Measurements from ENCODE around the gene TMED10. TPM values are rescaled to one million over a fixed set of nuclear protein-coding genes. Genes with fewer than 3 reads are reported as not detected.
A peak's percentile ranks its signal among the peaks of the same experiment; 100 is the strongest.

Gene TMED10
- total RNA-seq, 1 experiment from 2014 or later, result 709 TPM

DNA sequence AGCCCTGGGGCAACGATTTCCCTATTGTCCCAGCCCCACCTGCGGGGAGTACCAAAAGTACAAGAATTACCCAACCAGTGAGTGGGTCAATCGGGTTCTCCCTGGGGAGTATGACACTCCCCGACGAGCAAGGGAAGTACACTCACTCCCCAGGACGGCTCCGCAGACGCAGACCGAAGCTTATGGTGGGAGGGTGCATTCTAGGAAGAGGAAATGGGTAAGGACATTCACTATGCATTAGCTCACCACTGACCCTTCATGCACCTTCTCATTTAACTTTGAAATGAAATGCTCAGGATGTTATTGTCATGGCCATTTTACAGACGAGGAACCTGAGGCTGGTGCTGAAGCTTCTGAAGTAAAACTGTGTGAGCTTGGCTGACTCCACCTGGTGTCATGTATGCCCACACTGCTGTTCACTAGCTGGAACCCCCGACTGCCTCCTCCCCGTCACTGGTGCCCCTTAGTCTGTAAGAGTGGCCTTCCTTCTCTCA lies 45.8 kb upstream of the TMED10 start:
- H2AFZ ChIP-seq, result peak overlapping the region; percentile 49; the same call in 1 of the 2 replicates
- CTCF ChIA-PET, result interaction anchor here (0.6 to 0.9 kb wide), 2 partner anchors 33 to 41 kb away, joined by 4 to 5 read pairs; no protein-coding TSS in a partner anchor
- peak overlapping the region; percentile 50 for H3K27ac ChIP-seq
- H3F3A ChIP-seq (ENCODE audit: insufficient read depth, low read depth), result peaks cover 25% of the 10 kb centered on the region
- DNase-seq, result peak; percentile 66 to 81
- TF ChIP-seq, protein P1, sequence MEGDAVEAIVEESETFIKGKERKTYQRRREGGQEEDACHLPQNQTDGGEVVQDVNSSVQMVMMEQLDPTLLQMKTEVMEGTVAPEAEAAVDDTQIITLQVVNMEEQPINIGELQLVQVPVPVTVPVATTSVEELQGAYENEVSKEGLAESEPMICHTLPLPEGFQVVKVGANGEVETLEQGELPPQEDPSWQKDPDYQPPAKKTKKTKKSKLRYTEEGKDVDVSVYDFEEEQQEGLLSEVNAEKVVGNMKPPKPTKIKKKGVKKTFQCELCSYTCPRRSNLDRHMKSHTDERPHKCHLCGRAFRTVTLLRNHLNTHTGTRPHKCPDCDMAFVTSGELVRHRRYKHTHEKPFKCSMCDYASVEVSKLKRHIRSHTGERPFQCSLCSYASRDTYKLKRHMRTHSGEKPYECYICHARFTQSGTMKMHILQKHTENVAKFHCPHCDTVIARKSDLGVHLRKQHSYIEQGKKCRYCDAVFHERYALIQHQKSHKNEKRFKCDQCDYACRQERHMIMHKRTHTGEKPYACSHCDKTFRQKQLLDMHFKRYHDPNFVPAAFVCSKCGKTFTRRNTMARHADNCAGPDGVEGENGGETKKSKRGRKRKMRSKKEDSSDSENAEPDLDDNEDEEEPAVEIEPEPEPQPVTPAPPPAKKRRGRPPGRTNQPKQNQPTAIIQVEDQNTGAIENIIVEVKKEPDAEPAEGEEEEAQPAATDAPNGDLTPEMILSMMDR (conservative IDR thresholded peaks at IDR 0.05), result no peak
- no peak for TF ChIP-seq EZH2 (IDR thresholded peaks at IDR 0.05; ENCODE audit: low read depth)
- intact Hi-C loops (cut with micrococcal nuclease; ENCODE audit: unreplicated experiment), result loop anchor here (1.0 to 5.0 kb wide), 3 partner anchors 21 to 45 kb away; no protein-coding TSS in a partner anchor
- no peaks in the 10 kb centered on the region for H4K20me1 ChIP-seq (ENCODE audit: insufficient read depth)
- H3K4me1 ChIP-seq (replicated peaks; ENCODE audit: insufficient read depth), result peaks cover 50% of the 10 kb centered on the region
- H3K27me3 ChIP-seq (ENCODE audit: insufficient read depth, low read depth), result no peaks in the 10 kb centered on the region
- H3K9me3 ChIP-seq (ENCODE audit: insufficient read depth, low read depth), result no peaks in the 10 kb centered on the region
- H3K9me2 ChIP-seq (ENCODE audit: insufficient read depth), result no peaks in the 10 kb centered on the region
- no peaks in the 10 kb centered on the region for H3K36me3 ChIP-seq (ENCODE audit: low read depth)
- H3K79me2 ChIP-seq (ENCODE audit: low read depth), result no peaks in the 10 kb centered on the region
- TSS peak; percentile 82 for BruUV-seq (replicated peaks)
- H3K4me2 ChIP-seq, result peak overlapping the region; percentile 50
- H3K4me3 ChIP-seq, result no peak overlapping the region
- POLR2A ChIA-PET (ENCODE audit: unreplicated experiment), result interaction anchor here (0.5 to 1.0 kb wide), 8 partner anchors 16 to 876 kb away, joined by 3 to 7 read pairs (median 4); no protein-coding TSS in a partner anchor

DNA sequence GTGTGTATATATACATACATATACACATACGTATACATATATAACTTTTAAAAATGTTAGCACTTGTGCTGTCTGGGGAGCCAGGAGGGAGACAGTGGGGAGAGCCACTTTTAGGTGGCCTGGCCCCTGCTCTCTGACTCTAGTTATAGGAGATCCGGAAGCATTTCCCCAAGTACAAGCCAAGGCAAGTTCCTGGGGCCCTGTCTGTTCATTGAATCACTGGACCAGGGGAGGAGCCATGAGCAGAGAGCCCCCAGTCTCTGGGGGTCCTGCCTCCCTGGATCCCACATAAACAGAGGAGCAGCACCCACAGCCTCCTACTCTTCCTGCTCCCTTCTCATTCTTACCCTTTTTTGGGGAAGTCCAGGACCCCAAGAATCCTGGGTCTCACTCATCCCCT lies 45.4 kb upstream of the TMED10 start:
- BruUV-seq (replicated peaks), result TSS peak; percentile 95
- peak overlapping the region; percentile 49; the same call in 1 of the 2 replicates for H2AFZ ChIP-seq
- H3K4me3 ChIP-seq, result no peak overlapping the region
- H3K36me3 ChIP-seq (ENCODE audit: low read depth), result no peaks in the 10 kb centered on the region
- no peak for TF ChIP-seq EZH2 (IDR thresholded peaks at IDR 0.05; ENCODE audit: low read depth)
- intact Hi-C loops (cut with micrococcal nuclease; ENCODE audit: unreplicated experiment), result loop anchor here (1.0 to 5.0 kb wide), 3 partner anchors 21 to 44 kb away; no protein-coding TSS in a partner anchor
- peak overlapping the region; percentile 50 for H3K4me2 ChIP-seq
- no peaks in the 10 kb centered on the region for H3K27me3 ChIP-seq (ENCODE audit: insufficient read depth, low read depth)
- ChIA-PET POLR2A (ENCODE audit: unreplicated experiment) (interaction anchor here (0.5 to 1.0 kb wide), 4 partner anchors 15 to 55 kb away, joined by 3 to 7 read pairs (median 4); no protein-coding TSS in a partner anchor), CTCF (interaction anchor here (0.6 kb wide), 1 partner anchor 41 kb away, joined by 5 read pairs; no protein-coding TSS in a partner anchor)
- H4K20me1 ChIP-seq (ENCODE audit: insufficient read depth), result no peaks in the 10 kb centered on the region
- peaks cover 25% of the 10 kb centered on the region for H3F3A ChIP-seq (ENCODE audit: insufficient read depth, low read depth)
- no peaks in the 10 kb centered on the region for H3K9me3 ChIP-seq (ENCODE audit: insufficient read depth, low read depth)
- peak overlapping the region; percentile 50 for H3K27ac ChIP-seq
- DNase-seq, result peak in 1 of 2 experiments; percentile 26
- H3K79me2 ChIP-seq (ENCODE audit: low read depth), result no peaks in the 10 kb centered on the region
- peaks cover 46% of the 10 kb centered on the region for H3K4me1 ChIP-seq (replicated peaks; ENCODE audit: insufficient read depth)
- H3K9me2 ChIP-seq (ENCODE audit: insufficient read depth), result no peaks in the 10 kb centered on the region

DNA sequence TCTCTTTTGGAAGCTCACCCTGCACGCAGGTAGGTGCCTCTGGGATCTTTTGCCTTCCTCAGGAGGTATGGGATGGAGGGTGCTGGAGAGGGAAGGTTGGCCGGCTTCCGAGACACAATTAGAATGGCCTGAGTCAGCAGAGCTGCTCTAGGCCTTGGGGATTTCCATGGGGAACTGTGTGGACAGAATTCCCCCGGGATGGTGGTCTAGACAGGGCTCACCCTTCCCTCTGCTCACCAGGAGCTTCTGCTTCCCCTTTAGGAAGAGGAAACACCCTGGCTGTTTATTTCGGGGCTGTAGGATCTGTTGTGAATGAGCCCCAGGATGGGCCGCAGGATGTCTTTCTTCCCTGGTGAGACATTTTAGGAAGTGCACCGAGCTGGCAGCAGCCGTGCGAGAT lies 43.7 kb upstream of the TMED10 start:
- Histone ChIP-seq H3K36me3 (ENCODE audit: low read depth) (no peaks in the 10 kb centered on the region), H3K4me3 (no peak overlapping the region), H3K27me3 (ENCODE audit: insufficient read depth, low read depth) (no peaks in the 10 kb centered on the region), H3K4me2 (no peak overlapping the region), H3K9me2 (ENCODE audit: insufficient read depth) (no peaks in the 10 kb centered on the region), H4K20me1 (ENCODE audit: insufficient read depth) (no peaks in the 10 kb centered on the region), H2AFZ (no peak overlapping the region), H3K79me2 (ENCODE audit: low read depth) (no peaks in the 10 kb centered on the region), H3K4me1 (replicated peaks; ENCODE audit: insufficient read depth) (peaks cover 38% of the 10 kb centered on the region), H3K27ac (no peak overlapping the region), H3K9me3 (ENCODE audit: insufficient read depth, low read depth) (no peaks in the 10 kb centered on the region), H3F3A (ENCODE audit: insufficient read depth, low read depth) (peaks cover 20% of the 10 kb centered on the region)
- intact Hi-C loops (cut with micrococcal nuclease; ENCODE audit: unreplicated experiment), result loop anchor here (5.0 kb wide), 1 partner anchor 37 kb away; no protein-coding TSS in a partner anchor
- BruUV-seq (replicated peaks), result no TSS peak
- POLR2A ChIA-PET (ENCODE audit: unreplicated experiment), result no interaction called here
- TF ChIP-seq, protein P1 (conservative IDR thresholded peaks at IDR 0.05), result no peak
- no peak for TF ChIP-seq EZH2 (IDR thresholded peaks at IDR 0.05; ENCODE audit: low read depth)
- no peak for DNase-seq
- CTCF ChIA-PET, result interaction anchor here (0.5 kb wide), 1 partner anchor 209 kb away, joined by 3 read pairs; no protein-coding TSS in a partner anchor

Data from PC-9 (cell line).